Lung (tissue), 12 donors: ENCODE measurements around the gene WASHC3. TPM values are rescaled to one million over a fixed set of nuclear protein-coding genes. Genes with fewer than 3 reads are reported as not detected.
"Not testable (repeated sequence)": the region's sequence is repeated elsewhere in the genome, so short reads cannot be mapped to it uniquely, and the experiment has no call there.

ENCODE experiments used
- ATAC-seq: fragments of 200-7000 bp; cut with Tn5 transposase; one replicate; pipeline ENCODE4 v1.9.1; 2020; ENCODE audit warnings: moderate number of reproducible peaks; ENCODE audit not compliant: insufficient read depth, low FRiP score
- DNase-seq, 3 donors: peaks; one replicate each; pipeline ENCODE4 v3.0.0-alpha.2; 2013 to 2017
- H3K27ac ChIP-seq, 2 donors: one replicate each; pipeline ENCODE4 v1.5.1; 2013; ENCODE audit warnings: mild to moderate bottlenecking in 2 of 2, moderate library complexity in 2 of 2, control low read depth in 1 of 2, inconsistent platforms in 1 of 2, low read depth in 1 of 2, low read length in 1 of 2
- H3K27me3 ChIP-seq, 3 donors: one replicate each; pipeline ENCODE4 v1.5.1; 2013; ENCODE audit warnings: low read length in 2 of 3; ENCODE audit not compliant: control insufficient read depth in 3 of 3, insufficient read depth in 3 of 3
- H3K36me3 ChIP-seq, 4 donors: one replicate each; pipeline ENCODE4 v1.5.1; 2013; ENCODE audit warnings: low read length in 4 of 4, mild to moderate bottlenecking in 1 of 4, moderate library complexity in 1 of 4; ENCODE audit not compliant: control insufficient read depth in 4 of 4, insufficient read depth in 4 of 4
- H3K4me1 ChIP-seq, 5 donors: one replicate each; pipeline ENCODE4 v1.5.1; 2013; ENCODE audit warnings: low read length in 5 of 5, mild to moderate bottlenecking in 2 of 5, moderate library complexity in 1 of 5; ENCODE audit not compliant: control insufficient read depth in 5 of 5, insufficient read depth in 5 of 5
- H3K4me3 ChIP-seq: one replicate; pipeline ENCODE4 v1.5.1; 2013; ENCODE audit warnings: mild to moderate bottlenecking, control low read depth, moderate library complexity
- H3K9ac ChIP-seq, 2 donors: one replicate each; pipeline ENCODE4 v1.5.1; 2013; ENCODE audit warnings: low read length in 2 of 2, control low read depth in 1 of 2; ENCODE audit not compliant: insufficient read depth in 1 of 2
- H3K9me3 ChIP-seq, 4 donors: one replicate each; pipeline ENCODE4 v1.5.1; 2013; ENCODE audit warnings: low read length in 3 of 4, mild to moderate bottlenecking in 1 of 4, moderate library complexity in 1 of 4; ENCODE audit not compliant: control insufficient read depth in 4 of 4, insufficient read depth in 3 of 4
- CTCF ChIP-seq: IDR thresholded peaks from 2 replicates; pipeline ENCODE4 v1.5.1; 2012; ENCODE audit warnings: mild to moderate bottlenecking; ENCODE audit errors: control extremely low read depth, extremely low read depth
- WGBS, 2 donors: extraction: QIAGEN DNeasy Blood & Tissue Kit; methylation state at CpG; one replicate each; pipeline ENCODE4 v1.1.7; 2013; 5-methylcytosine and 5-hydroxymethylcytosine counted together
- polyA plus RNA-seq, 2 donors: library from polyadenylated mRNA; stranded (reverse); fragments of 200-250 nt; gene quantifications; one replicate each; pipeline ENCODE4 v1.2.1, GENCODE V29; 2013
- total RNA-seq, 2 donors: library from RNA; depleted of rRNA in 1 of 2; stranded (reverse); fragments of >200 nt in 1 of 2; gene quantifications; one replicate each; pipeline ENCODE4 v1.2.1, GENCODE V29; 2014 to 2021
- donor health status: control.
- donor health status: control.
- donor health status: Bipolar disorder and iron deficiency.
- donor health status: healthy.
- donor health status: DM: yes; HTN: yes; CAD: no.

The WASHC3 gene
- total and polyA plus RNA-seq, 4 donors, result 28.0 to 53.3 (median 45.2) TPM

DNA sequence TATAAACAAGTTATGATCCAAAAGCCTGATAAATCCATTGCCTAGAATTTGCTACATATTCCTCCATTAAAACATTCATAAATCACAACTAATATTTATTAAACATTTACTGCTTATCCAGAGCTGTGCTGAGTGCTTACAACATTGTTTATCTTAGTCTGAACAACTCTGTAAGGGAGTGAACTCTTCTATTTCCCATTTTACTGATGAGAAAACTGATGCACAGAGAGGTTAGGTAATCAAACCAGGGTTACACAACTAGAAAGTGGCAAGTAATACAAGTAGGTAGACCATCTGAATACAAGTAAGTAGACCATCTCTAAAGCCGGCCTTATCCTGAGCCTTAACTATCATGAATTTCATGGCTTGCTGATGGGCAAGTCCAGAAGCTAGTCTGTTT is 39.5 kb downstream of the WASHC3 start:
- H3K9ac ChIP-seq, result no peak overlapping the region
- peaks cover 0 to 4% (median 0%) of the 10 kb centered on the region in 5 donors for H3K4me1 ChIP-seq
- no peak for ATAC-seq
- no peaks in the 10 kb centered on the region for H3K27me3 ChIP-seq
- no peak for TF ChIP-seq CTCF
- DNase-seq, result no peak
- H3K9me3 ChIP-seq, result no peaks in the 10 kb centered on the region
- H3K4me3 ChIP-seq, result no peak overlapping the region
- 91 to 96% methylated on average over 1 of the region's 1 CpG for WGBS, 2 donors
- H3K36me3 ChIP-seq, result peaks cover 0 to 10% (median 1%) of the 10 kb centered on the region in 4 donors
- H3K27ac ChIP-seq, result no peak overlapping the region

GRCh38 chr12:102021540-102022246 is 40.1 kb downstream of the WASHC3 start:
- Histone ChIP-seq H3K36me3 (peaks cover 0 to 13% (median 3%) of the 10 kb centered on the region in 4 donors), H3K4me1 (peaks cover 0 to 4% (median 0%) of the 10 kb centered on the region in 5 donors), H3K4me3 (no peak overlapping the region), H3K9me3 (no peaks in the 10 kb centered on the region), H3K9ac (no peak overlapping the region), H3K27me3 (no peaks in the 10 kb centered on the region), H3K27ac (no peak overlapping the region)
- no peak for DNase-seq
- no peak for TF ChIP-seq CTCF
- 43 to 66% methylated on average over 2 of the region's 2 CpGs for WGBS, 2 donors
- no peak for ATAC-seq

GRCh38 chr12:102018607-102019006 is 43.2 kb downstream of the WASHC3 start:
- ATAC-seq, DNase-seq, H3K27me3 ChIP-seq, H3K9me3 ChIP-seq, H3K4me1 ChIP-seq, H3K9ac ChIP-seq, H3K4me3 ChIP-seq, H3K27ac ChIP-seq, H3K36me3 ChIP-seq: not testable (repeated sequence)
- 98 to 100% methylated on average over 5 of the region's 5 CpGs for WGBS, 2 donors

GRCh38 chr12:102016472-102016871 is 45.3 kb downstream of the WASHC3 start:
- ATAC-seq, result no peak
- no peak for DNase-seq
- 90 to 91% methylated on average over 1 of the region's 1 CpG for WGBS, 2 donors
- Histone ChIP-seq H3K9ac (no peak overlapping the region), H3K36me3 (peaks cover 0 to 13% (median 5%) of the 10 kb centered on the region in 4 donors), H3K27me3 (no peaks in the 10 kb centered on the region), H3K27ac (no peak overlapping the region), H3K4me3 (no peak overlapping the region), H3K9me3 (no peaks in the 10 kb centered on the region), H3K4me1 (no peaks in the 10 kb centered on the region)
- no peak for TF ChIP-seq CTCF
